Tibial nerve (tissue), 4 donors: Measurements from ENCODE around the gene TMEM178B.

Experiments
- EP300 ChIP-seq, 2 donors: sonication (generic); formaldehyde crosslinking; IDR thresholded peaks; one replicate each; pipeline ENCODE4 v1.6.1; 2017; ENCODE audit warnings: antibody characterized with exemption in 2 of 2, mild to moderate bottlenecking in 1 of 2
- POLR2A ChIP-seq, 2 donors: fragments of 450-650 bp; IDR thresholded peaks; one replicate each; pipeline ENCODE4 v1.6.1; 2017; ENCODE audit warnings: antibody characterized with exemption in 2 of 2, mild to moderate bottlenecking in 2 of 2, moderate library complexity in 2 of 2
- TF ChIP-seq, protein P1 (sequence below), 5 experiments: fragments of 200-600 bp in 3 of 5; fragments of 450-650 bp in 2 of 5; sonication (generic) in 3 of 5; IDR thresholded peaks; one replicate each; pipeline ENCODE4 v1.5.1; 2016 to 2019; ENCODE audit warnings: antibody characterized with exemption in 5 of 5, mild to moderate bottlenecking in 3 of 5, moderate library complexity in 2 of 5

DNA sequence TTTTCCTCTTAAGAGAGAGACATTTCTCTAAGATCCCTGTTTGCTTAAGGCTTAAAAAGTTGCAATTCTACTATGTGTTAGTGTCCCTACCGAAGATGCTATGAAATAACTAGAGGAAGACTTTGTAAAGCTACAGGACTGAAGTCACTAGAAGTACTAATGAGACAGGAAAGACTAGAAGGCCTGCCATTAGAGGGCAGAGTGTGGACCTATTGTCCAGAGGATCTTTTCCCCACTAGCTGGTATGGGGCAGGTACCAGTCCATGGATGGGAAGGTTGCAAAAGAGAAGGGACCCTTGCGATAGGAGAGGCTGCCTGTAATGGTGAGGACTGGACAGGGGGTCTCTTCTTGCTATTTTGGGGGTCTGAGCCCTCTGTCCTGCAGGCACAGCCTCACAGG lies 178.1 kb downstream of the TMEM178B start:
- TF ChIP-seq POLR2A (IDR thresholded peaks at IDR 0.05) (no peak), EP300 (IDR thresholded peaks at IDR 0.05) (no peak)
- TF ChIP-seq, protein P1, sequence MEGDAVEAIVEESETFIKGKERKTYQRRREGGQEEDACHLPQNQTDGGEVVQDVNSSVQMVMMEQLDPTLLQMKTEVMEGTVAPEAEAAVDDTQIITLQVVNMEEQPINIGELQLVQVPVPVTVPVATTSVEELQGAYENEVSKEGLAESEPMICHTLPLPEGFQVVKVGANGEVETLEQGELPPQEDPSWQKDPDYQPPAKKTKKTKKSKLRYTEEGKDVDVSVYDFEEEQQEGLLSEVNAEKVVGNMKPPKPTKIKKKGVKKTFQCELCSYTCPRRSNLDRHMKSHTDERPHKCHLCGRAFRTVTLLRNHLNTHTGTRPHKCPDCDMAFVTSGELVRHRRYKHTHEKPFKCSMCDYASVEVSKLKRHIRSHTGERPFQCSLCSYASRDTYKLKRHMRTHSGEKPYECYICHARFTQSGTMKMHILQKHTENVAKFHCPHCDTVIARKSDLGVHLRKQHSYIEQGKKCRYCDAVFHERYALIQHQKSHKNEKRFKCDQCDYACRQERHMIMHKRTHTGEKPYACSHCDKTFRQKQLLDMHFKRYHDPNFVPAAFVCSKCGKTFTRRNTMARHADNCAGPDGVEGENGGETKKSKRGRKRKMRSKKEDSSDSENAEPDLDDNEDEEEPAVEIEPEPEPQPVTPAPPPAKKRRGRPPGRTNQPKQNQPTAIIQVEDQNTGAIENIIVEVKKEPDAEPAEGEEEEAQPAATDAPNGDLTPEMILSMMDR (IDR thresholded peaks at IDR 0.05), result no peak
